Measurements from ENCODE around the gene RUNX2. TPM values are rescaled to one million over a fixed set of nuclear protein-coding genes. Genes with fewer than 3 reads are reported as not detected.

The RUNX2 gene
- total and polyA plus RNA-seq, 9 of the 15 experiments (the other 6 are each of a cell fraction or from before 2014, with no cell fraction given) = 0.29 to 1.00 (median 0.43) TPM

DNA sequence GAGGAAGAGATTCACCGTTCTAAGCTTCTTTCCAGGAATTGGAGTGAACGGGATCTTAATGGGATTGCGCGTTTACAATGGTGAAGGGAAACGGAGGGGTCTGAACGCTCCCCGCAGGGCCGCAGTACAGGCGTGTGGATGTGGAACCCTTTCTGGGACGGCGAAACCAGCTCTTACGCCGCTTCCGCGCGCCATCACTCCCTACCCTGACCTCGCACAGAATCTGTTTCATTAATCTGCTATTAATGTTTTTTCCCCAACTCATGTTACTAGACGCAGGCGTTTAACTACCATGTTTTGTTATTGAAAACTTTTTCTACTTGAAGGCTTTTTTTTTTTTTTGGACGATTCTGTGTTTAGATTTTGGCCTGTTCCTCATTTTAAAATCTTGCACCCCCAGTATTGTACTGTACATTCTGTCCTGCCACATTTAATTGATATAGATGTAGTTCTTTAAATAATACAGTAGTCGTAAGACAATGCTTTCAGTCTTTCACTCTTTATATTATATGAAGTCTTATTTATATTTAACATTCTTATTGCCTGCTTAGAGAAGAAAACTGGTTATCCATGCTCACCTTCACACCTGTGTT lies 50.3 kb downstream of the RUNX2 start (continued):
- no peak for TF ChIP-seq ATF6 (CRISPR knock-in tag; IDR thresholded peaks at IDR 0.05)
- TF ChIP-seq ZNF512 (tag; IDR thresholded peaks at IDR 0.05) = peak; percentile 44
- 0 out of 2 replicates have a peak, but pooled peaks have one; percentile 58 for TF ChIP-seq ZNF586 (CRISPR knock-in tag; conservative IDR thresholded peaks at IDR 0.05)
- TF ChIP-seq MAFF (IDR thresholded peaks at IDR 0.05; ENCODE audit: low read length) = no peak
- TF ChIP-seq, protein P1, sequence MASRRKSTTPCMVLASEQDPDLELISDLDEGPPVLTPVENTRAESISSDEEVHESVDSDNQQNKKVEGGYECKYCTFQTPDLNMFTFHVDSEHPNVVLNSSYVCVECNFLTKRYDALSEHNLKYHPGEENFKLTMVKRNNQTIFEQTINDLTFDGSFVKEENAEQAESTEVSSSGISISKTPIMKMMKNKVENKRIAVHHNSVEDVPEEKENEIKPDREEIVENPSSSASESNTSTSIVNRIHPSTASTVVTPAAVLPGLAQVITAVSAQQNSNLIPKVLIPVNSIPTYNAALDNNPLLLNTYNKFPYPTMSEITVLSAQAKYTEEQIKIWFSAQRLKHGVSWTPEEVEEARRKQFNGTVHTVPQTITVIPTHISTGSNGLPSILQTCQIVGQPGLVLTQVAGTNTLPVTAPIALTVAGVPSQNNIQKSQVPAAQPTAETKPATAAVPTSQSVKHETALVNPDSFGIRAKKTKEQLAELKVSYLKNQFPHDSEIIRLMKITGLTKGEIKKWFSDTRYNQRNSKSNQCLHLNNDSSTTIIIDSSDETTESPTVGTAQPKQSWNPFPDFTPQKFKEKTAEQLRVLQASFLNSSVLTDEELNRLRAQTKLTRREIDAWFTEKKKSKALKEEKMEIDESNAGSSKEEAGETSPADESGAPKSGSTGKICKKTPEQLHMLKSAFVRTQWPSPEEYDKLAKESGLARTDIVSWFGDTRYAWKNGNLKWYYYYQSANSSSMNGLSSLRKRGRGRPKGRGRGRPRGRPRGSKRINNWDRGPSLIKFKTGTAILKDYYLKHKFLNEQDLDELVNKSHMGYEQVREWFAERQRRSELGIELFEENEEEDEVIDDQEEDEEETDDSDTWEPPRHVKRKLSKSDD (conservative IDR thresholded peaks at IDR 0.05; ENCODE audit: low read length) = 0 out of 2 replicates have a peak, but pooled peaks have one; percentile 18
- TF ChIP-seq ZNF584 (CRISPR knock-in tag; IDR thresholded peaks at IDR 0.05; ENCODE audit: low read depth) = 0 out of 2 replicates have a peak, but pooled peaks have one; percentile 44
- no peak; the same call in 1 of the 2 replicates for TF ChIP-seq MTA3 (IDR thresholded peaks at IDR 0.05; ENCODE audit: borderline replicate concordance)
- no peak for TF ChIP-seq POLR2AphosphoS2 (IDR thresholded peaks at IDR 0.05; ENCODE audit: low read length)
- no peak for TF ChIP-seq ESRRB (CRISPR knock-in tag; IDR thresholded peaks at IDR 0.05; ENCODE audit: borderline replicate concordance)
- peak; percentile 47 for TF ChIP-seq CREB3L1 (IDR thresholded peaks at IDR 0.05; ENCODE audit: borderline replicate concordance, low read depth)
- peak in 1 of 2 experiments; percentile 57; a peak in 1 of 4 replicates for TF ChIP-seq SIN3A (IDR thresholded peaks at IDR 0.05; ENCODE audit: borderline replicate concordance in 2 of 2, control insufficient read depth in 1 of 2, low read depth in 2 of 2, low read length in 2 of 2)
- TF ChIP-seq OTX1 (CRISPR knock-in tag; IDR thresholded peaks at IDR 0.05) = no peak; the same call in 1 of the 2 replicates
- 0 out of 2 replicates have a peak, but pooled peaks have one; percentile 31 for TF ChIP-seq BCL6 (CRISPR knock-in tag; IDR thresholded peaks at IDR 0.05)
- peak; percentile 54 for TF ChIP-seq BRD9 (IDR thresholded peaks at IDR 0.05; ENCODE audit: low read depth, partially characterized antibody)
- TF ChIP-seq EP400 (IDR thresholded peaks at IDR 0.05) = peak; percentile 49; the same call in 1 of the 2 replicates

All from K562 (cell line).